ENCODE results near the gene RPL6.

The RPL6 gene

DNA sequence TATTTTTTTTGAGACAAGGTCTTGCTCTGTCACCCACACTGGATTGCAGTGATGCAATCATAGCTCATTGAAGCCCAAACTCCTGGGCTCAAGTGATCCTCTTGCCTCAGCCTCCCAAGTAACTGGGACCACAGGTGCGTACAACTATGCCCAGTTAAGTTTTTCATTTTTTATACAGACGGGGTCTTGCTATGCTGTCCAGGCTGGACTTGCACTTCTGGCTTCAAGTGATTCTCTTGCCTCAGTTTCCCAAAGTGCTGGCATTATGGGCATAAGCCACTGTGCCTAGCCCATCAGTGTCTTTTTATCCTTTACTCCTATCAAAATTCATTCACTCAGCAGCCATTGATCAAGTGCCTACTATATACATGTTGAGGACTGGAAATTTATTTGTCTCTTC lies 18.4 kb upstream of the RPL6 start:
- H3K4me3 ChIP-seq (ENCODE audit: low read length), result no peak overlapping the region
- TF ChIP-seq, protein P1, sequence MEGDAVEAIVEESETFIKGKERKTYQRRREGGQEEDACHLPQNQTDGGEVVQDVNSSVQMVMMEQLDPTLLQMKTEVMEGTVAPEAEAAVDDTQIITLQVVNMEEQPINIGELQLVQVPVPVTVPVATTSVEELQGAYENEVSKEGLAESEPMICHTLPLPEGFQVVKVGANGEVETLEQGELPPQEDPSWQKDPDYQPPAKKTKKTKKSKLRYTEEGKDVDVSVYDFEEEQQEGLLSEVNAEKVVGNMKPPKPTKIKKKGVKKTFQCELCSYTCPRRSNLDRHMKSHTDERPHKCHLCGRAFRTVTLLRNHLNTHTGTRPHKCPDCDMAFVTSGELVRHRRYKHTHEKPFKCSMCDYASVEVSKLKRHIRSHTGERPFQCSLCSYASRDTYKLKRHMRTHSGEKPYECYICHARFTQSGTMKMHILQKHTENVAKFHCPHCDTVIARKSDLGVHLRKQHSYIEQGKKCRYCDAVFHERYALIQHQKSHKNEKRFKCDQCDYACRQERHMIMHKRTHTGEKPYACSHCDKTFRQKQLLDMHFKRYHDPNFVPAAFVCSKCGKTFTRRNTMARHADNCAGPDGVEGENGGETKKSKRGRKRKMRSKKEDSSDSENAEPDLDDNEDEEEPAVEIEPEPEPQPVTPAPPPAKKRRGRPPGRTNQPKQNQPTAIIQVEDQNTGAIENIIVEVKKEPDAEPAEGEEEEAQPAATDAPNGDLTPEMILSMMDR (IDR thresholded peaks at IDR 0.05; ENCODE audit: insufficient read depth, low read depth, low read length, missing control alignments), result no peak

GRCh38 chr12:112425582-112426382 lies 16.4 kb upstream of the RPL6 start:
- no peak overlapping the region for H3K4me3 ChIP-seq (ENCODE audit: low read length)
- TF ChIP-seq, protein P1 (IDR thresholded peaks at IDR 0.05; ENCODE audit: insufficient read depth, low read depth, low read length, missing control alignments), result no peak
- DNase-seq (ENCODE audit: low read depth), result no peak

More for the DNA sequence above, 18.4 kb upstream of the RPL6 start:
- DNase-seq (ENCODE audit: low read depth), result no peak

DNA sequence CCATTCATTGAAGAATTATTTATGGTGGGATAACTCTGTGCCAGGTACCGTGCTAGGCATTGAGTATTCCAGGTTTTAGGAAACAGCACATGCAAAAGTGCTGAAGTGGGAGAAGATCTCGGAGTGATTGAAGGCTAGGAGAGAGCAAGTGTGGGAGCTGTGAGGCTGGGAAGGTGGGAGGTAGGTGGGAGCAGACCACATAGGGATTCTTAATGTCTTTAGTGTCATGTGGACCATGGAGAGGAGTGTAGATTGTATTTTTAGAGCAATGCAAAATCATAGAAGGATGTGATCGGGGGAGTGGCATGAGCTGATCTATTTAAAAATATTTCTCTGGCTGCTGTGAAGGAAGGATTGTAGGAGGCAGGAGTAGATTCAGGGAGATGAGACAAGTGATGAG lies 14.7 kb upstream of the RPL6 start:
- TF ChIP-seq, protein P1 (IDR thresholded peaks at IDR 0.05; ENCODE audit: insufficient read depth, low read depth, low read length, missing control alignments), result no peak
- DNase-seq (ENCODE audit: low read depth), result no peak
- H3K4me3 ChIP-seq (ENCODE audit: low read length), result no peak overlapping the region

DNA sequence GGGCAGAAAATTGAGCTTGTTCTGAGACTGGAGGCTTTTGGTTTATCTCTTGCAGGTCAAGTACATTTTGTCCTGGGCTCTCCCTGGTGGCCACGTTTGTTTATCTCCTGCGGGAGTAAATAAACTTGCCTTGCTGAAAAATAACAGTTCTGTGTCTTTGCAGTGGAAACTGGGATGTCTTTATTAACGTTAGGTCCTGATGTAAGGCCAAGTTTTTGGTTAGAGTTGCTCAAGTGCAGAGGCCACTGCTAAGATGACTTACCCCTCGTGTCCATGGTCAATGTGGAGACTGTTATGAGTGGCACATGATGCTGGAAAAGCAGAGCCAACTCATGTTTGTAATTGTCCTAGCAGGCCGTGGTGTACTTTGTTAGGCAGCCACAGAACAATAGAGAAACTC lies 13.1 kb upstream of the RPL6 start:
- H3K4me3 ChIP-seq (ENCODE audit: low read length), result no peak overlapping the region
- TF ChIP-seq, protein P1 (IDR thresholded peaks at IDR 0.05; ENCODE audit: insufficient read depth, low read depth, low read length, missing control alignments), result no peak
- DNase-seq (ENCODE audit: low read depth), result no peak

DNA sequence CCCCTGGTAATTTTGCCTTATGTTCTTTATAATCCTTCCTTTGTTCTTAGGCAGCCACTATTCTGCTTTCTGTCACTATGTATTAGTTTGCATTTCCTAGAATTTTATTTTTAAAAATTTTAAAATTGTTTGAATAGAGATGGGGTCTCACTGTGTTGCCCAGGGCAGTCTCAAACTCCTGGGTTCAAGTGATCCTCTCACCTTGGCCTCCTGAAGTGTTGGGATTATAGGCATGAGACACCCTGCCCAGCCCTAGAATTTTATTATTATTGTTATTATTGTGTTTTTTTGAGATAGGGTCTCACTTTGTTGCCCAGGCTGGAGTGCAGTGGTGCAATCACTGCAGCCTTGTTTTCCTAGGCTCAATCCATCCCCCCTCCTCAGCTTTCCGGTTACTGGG lies 12.0 kb upstream of the RPL6 start:
- DNase-seq (ENCODE audit: low read depth), result no peak
- TF ChIP-seq, protein P1 (IDR thresholded peaks at IDR 0.05; ENCODE audit: insufficient read depth, low read depth, low read length, missing control alignments), result no peak
- H3K4me3 ChIP-seq (ENCODE audit: low read length), result no peak overlapping the region

- no peak overlapping the region for H3K4me3 ChIP-seq (ENCODE audit: low read length)
- TF ChIP-seq, protein P1 (IDR thresholded peaks at IDR 0.05; ENCODE audit: insufficient read depth, low read depth, low read length, missing control alignments), result no peak
- no peak for DNase-seq (ENCODE audit: low read depth)
These were observed 11.3 kb upstream of the RPL6 start for GRCh38 chr12:112420740-112421139.
